Loucy (cell line): ENCODE results near the gene DOCK10.

ENCODE experiments used
- CTCF ChIP-seq: fragments of 200-600 bp; sonication (generic); conservative IDR thresholded peaks from 2 replicates; pipeline ENCODE4 v1.5.1; 2014; ENCODE audit warnings: mild to moderate bottlenecking, antibody characterized with exemption, low read length
- EZH2phosphoT487 ChIP-seq: fragments of 200-600 bp; IDR thresholded peaks from 2 replicates; pipeline ENCODE4 v1.6.1; 2018; ENCODE audit warnings: antibody characterized with exemption, mild to moderate bottlenecking, moderate library complexity, borderline replicate concordance

- TF ChIP-seq CTCF (no peak), EZH2phosphoT487 (no peak)
Observed at GRCh38 chr2:225027061-225027762, 15.1 kb downstream of the DOCK10 start.
